K562 (cell line): Measurements from ENCODE around the gene ROBO1. TPM values are rescaled to one million over a fixed set of nuclear protein-coding genes. Genes with fewer than 3 reads are reported as not detected.

Source experiments
- ATAC-seq: fragments of 200-7000 bp; cut with Tn5 transposase; 3 replicates; pipeline ENCODE4 v1.9.1; 2020; ENCODE audit warnings: moderate library complexity
- BruUV-seq: library from RNA; stranded (reverse); fragments of 400-500 nt; replicated peaks from 2 replicates; lab custom pipeline; 2021; lab: Mats Ljungman, UMichigan
- CTCF ChIA-PET: fragments of 300-600 bp; formaldehyde crosslinking; extraction: SDS; loops from one replicate; lab custom pipeline; 2021; ENCODE audit warnings: low intra/inter-chr PET ratio; lab: Yijun Ruan, JAX
- POLR2A ChIA-PET: fragments of 300-600, 350-650 bp; sonication (Branson Sonifier 250); formaldehyde crosslinking; extraction: SDS; loops from one replicate; lab custom pipeline; 2021; ENCODE audit warnings: antibody characterized with exemption, inconsistent platforms; lab: Yijun Ruan, JAX
- DNase-seq, 4 experiments: peaks; one replicate each; pipeline versions ENCODE4 v3.0.0 to v3.0.0-alpha.2; 2011 to 2018; ENCODE audit warnings: low spot score in 3 of 4, mixed read lengths in 3 of 4; ENCODE audit errors: extremely low read depth in 1 of 4
- FAIRE-seq: peaks from 2 replicates; lab custom pipeline; 2011; peaks lifted over from hg19 to GRCh38; lab: Jason Lieb, UNC
- H2AFZ ChIP-seq: 2 replicates; pipeline ENCODE4 v1.6.0; 2011; ENCODE audit warnings: low read depth, low read length, control low read depth, inconsistent platforms
- H3K27ac ChIP-seq: fragments of 200-600 bp; 3 replicates; pipeline ENCODE4 v1.8.0; 2011; ENCODE audit warnings: low read depth, mild to moderate bottlenecking, control low read depth, inconsistent platforms, low read length, moderate library complexity, mixed read lengths; ENCODE audit errors: extremely low read depth
- H3K27me3 ChIP-seq, 2 experiments: fragments of 300-600 bp in 1 of 2; 2 replicates in 1 of 2; 3 replicates in 1 of 2; pipeline versions ENCODE4 v1.6.0 to v1.8.0; 2011; ENCODE audit warnings: inconsistent platforms in 2 of 2, low read length in 2 of 2, mild to moderate bottlenecking in 1 of 2, mixed read lengths in 1 of 2, moderate library complexity in 1 of 2; ENCODE audit not compliant: control insufficient read depth in 2 of 2, insufficient read depth in 2 of 2
- H3K36me3 ChIP-seq: fragments of 300-600 bp; 3 replicates; pipeline ENCODE4 v1.8.0; 2011; ENCODE audit warnings: mild to moderate bottlenecking, low read length, inconsistent platforms; ENCODE audit not compliant: control insufficient read depth, insufficient read depth
- H3K4me1 ChIP-seq, 2 experiments: fragments of 200-600 bp in 1 of 2; replicated peaks in 1 of 2; 2 replicates in 1 of 2; 3 replicates in 1 of 2; pipeline versions ENCODE4 v1.5.1 to v1.8.0; 2011; ENCODE audit warnings: inconsistent platforms in 2 of 2, low read length in 2 of 2, mild to moderate bottlenecking in 1 of 2, mixed read lengths in 1 of 2, moderate library complexity in 1 of 2; ENCODE audit not compliant: control insufficient read depth in 2 of 2, insufficient read depth in 2 of 2
- H3K4me2 ChIP-seq: 2 replicates; pipeline ENCODE4 v1.6.1; 2011; ENCODE audit warnings: low read length, control low read depth, inconsistent platforms, mixed read lengths; ENCODE audit not compliant: insufficient read depth
- H3K4me3 ChIP-seq: fragments of 200-600 bp; sonication (generic), shearing (Covaris generic); 2 replicates; pipeline ENCODE4 v1.5.1; 2016; ENCODE audit warnings: control low read depth, inconsistent platforms
- H3K79me2 ChIP-seq: fragments of 200-600 bp; 3 replicates; pipeline ENCODE4 v1.8.0; 2011; ENCODE audit warnings: low read length, inconsistent platforms; ENCODE audit not compliant: control insufficient read depth, insufficient read depth
- H3K9ac ChIP-seq, 2 experiments: 2 replicates each; pipeline versions ENCODE4 v1.6.0 to v1.6.1; 2011; ENCODE audit warnings: low read depth in 2 of 2, low read length in 2 of 2, control low read depth in 1 of 2, inconsistent platforms in 1 of 2, mild to moderate bottlenecking in 1 of 2, mixed read lengths in 1 of 2; ENCODE audit not compliant: insufficient read depth in 1 of 2
- H3K9me1 ChIP-seq: one replicate; pipeline ENCODE4 v1.6.0; 2011; ENCODE audit warnings: inconsistent platforms, mild to moderate bottlenecking, low read length, moderate library complexity; ENCODE audit not compliant: control insufficient read depth, insufficient read depth
- H3K9me3 ChIP-seq: replicated peaks from 2 replicates; pipeline ENCODE4 v1.5.1; 2011; ENCODE audit warnings: low read depth, low read length, inconsistent platforms; ENCODE audit not compliant: control insufficient read depth, insufficient read depth
- H4K20me1 ChIP-seq: replicated peaks from 2 replicates; pipeline ENCODE4 v1.6.1; 2011; ENCODE audit warnings: low read length, inconsistent platforms, mixed read lengths; ENCODE audit not compliant: control insufficient read depth, insufficient read depth
- DPF2 ChIP-seq: fragments of 450-650 bp; IDR thresholded peaks from 2 replicates; pipeline ENCODE4 v1.6.1; 2016
- EWSR1 ChIP-seq: fragments of 450-650 bp; IDR thresholded peaks from 2 replicates; pipeline ENCODE4 v1.6.1; 2018; ENCODE audit warnings: borderline replicate concordance, mild to moderate bottlenecking, low read depth, moderate library complexity; ENCODE audit not compliant: partially characterized antibody
- GATAD2B ChIP-seq: fragments of 450-650 bp; IDR thresholded peaks from 2 replicates; pipeline ENCODE4 v1.6.1; 2017; ENCODE audit warnings: mild to moderate bottlenecking, borderline replicate concordance
- HNRNPLL ChIP-seq: fragments of 200-400 bp; formaldehyde crosslinking; IDR thresholded peaks from 2 replicates; pipeline ENCODE4 v1.6.1; 2017; ENCODE audit warnings: low read length, low read depth, mild to moderate bottlenecking; ENCODE audit not compliant: poor library complexity, severe bottlenecking
- IFI16 ChIP-seq: fragments of 250-450 bp; sonication (Bioruptor Pico); IDR thresholded peaks from 2 replicates; pipeline ENCODE4 v2.1.2; 2022; ENCODE audit warnings: mild to moderate bottlenecking, inconsistent platforms
- MAFF ChIP-seq: IDR thresholded peaks from 2 replicates; pipeline ENCODE4 v1.6.1; 2012; ENCODE audit warnings: low read length, improper control_type of control experiment
- MYNN ChIP-seq, 2 experiments: sonication (generic); formaldehyde crosslinking in 1 of 2; IDR thresholded peaks; 2 replicates each; pipeline versions ENCODE4 v1.5.0 to v1.6.1; 2016 to 2020; ENCODE audit warnings: antibody characterized with exemption in 1 of 2, missing genetic modification reagents in 1 of 2
- PPARD ChIP-seq: fragments of 250-450 bp; sonication (Bioruptor Pico); IDR thresholded peaks from 2 replicates; pipeline ENCODE4 v1.8.0; 2022; ENCODE audit warnings: inconsistent platforms, mild to moderate bottlenecking, moderate library complexity
- PTRF ChIP-seq: fragments of 450-650 bp; IDR thresholded peaks from 2 replicates; pipeline ENCODE4 v1.6.1; 2016; ENCODE audit warnings: mild to moderate bottlenecking, missing genetic modification characterization, missing compliant biosample characterization
- SNIP1 ChIP-seq: fragments of 450-650 bp; IDR thresholded peaks from 2 replicates; pipeline ENCODE4 v1.7.1; 2017; ENCODE audit warnings: low read depth, mild to moderate bottlenecking
- TEAD4 ChIP-seq, 2 experiments: sonication (generic) in 1 of 2; formaldehyde crosslinking in 1 of 2; IDR thresholded peaks; 2 replicates each; pipeline versions ENCODE4 v1.6.1 to v1.8.0; 2012 to 2022; ENCODE audit warnings: borderline replicate concordance in 1 of 2, inconsistent platforms in 1 of 2, low read length in 1 of 2, mild to moderate bottlenecking in 1 of 2, missing genetic modification reagents in 1 of 2
- U2AF2 ChIP-seq: fragments of 200-400 bp; formaldehyde crosslinking; optimal IDR thresholded peaks from 2 replicates; pipeline ENCODE3; 2017; ENCODE audit warnings: low read depth, mild to moderate bottlenecking, low read length
- ZNF696 ChIP-seq: fragments of 250-450 bp; sonication (Bioruptor Pico); conservative IDR thresholded peaks from 2 replicates; pipeline ENCODE4 v1.4.0; 2020; ENCODE audit warnings: mild to moderate bottlenecking, moderate library complexity
- WGBS: fragments of 100-300 bp; shearing (Covaris generic); methylation state at CpG from one replicate; pipeline ENCODE4 v1.1.6; 2016; ENCODE audit warnings: low coverage, mixed read lengths; ENCODE audit not compliant: insufficient coverage; ENCODE audit errors: missing lambda C conversion rate; 5-methylcytosine and 5-hydroxymethylcytosine counted together
- in situ Hi-C: fragments of 300-500 bp; cut with MboI; formaldehyde crosslinking; loops from 4 replicates; pipeline ENCODE4 v1.15.0; 2018; ENCODE audit warnings: inconsistent platforms, mixed read lengths
- intact Hi-C: fragments of 100-400 bp; cut with micrococcal nuclease; formaldehyde crosslinking; loops from 2 replicates; pipeline ENCODE4 v1.14.2; 2022
- polyA plus RNA-seq, 8 experiments: library from polyadenylated mRNA; depleted of rRNA in 4 of 8; stranded (reverse) in 5 of 8; unstranded in 3 of 8; fragments of >200 nt; fragmentation: Nextera tagmentation in 2 of 8; fragmentation: Illumina TruSeq in 1 of 8; extraction: Ambion mirVana in 2 of 8; extraction: Trizol in 1 of 8; gene quantifications; 2 replicates each; pipeline versions ENCODE4 v1.2.1 to v1.2.3, GENCODE V29; 2011 to 2014; ENCODE audit warnings: inconsistent platforms in 1 of 8, missing spikeins in 1 of 8
- total RNA-seq, 7 experiments: library from RNA; depleted of rRNA in 6 of 7; stranded (reverse); fragments of >200 nt in 6 of 7; fragmentation: Illumina TruSeq in 2 of 7; extraction: Trizol in 2 of 7; gene quantifications; 2 replicates each; pipeline versions ENCODE4 v1.2.1 to v1.2.3, GENCODE V29; 2011 to 2021; ENCODE audit warnings: low replicate concordance in 1 of 7
- TF ChIP-seq, protein P1 (sequence below), 3 experiments: fragments of 200-800 bp in 1 of 3; sonication (Bioruptor generic) in 1 of 3; sonication (generic) in 1 of 3; formaldehyde crosslinking in 1 of 3; IDR thresholded peaks; 2 replicates each; pipeline versions ENCODE4 v1.6.1 to v1.8.0; 2016 to 2022; ENCODE audit warnings: mild to moderate bottlenecking in 2 of 3, missing compliant biosample characterization in 2 of 3, missing genetic modification characterization in 2 of 3, missing genetic modification reagents in 1 of 3
- TF ChIP-seq, protein P2 (sequence below): sonication (generic); formaldehyde crosslinking; IDR thresholded peaks from 2 replicates; pipeline ENCODE4 v1.8.0; 2022; ENCODE audit warnings: mild to moderate bottlenecking, missing genetic modification reagents, borderline replicate concordance
- TF ChIP-seq, protein P3 (sequence below): fragments of 450-650 bp; formaldehyde crosslinking; IDR thresholded peaks from 2 replicates; pipeline ENCODE4 v1.4.0; 2020; ENCODE audit warnings: mild to moderate bottlenecking, moderate library complexity

ROBO1 gene
- total and polyA plus RNA-seq, 9 of the 15 experiments (the other 6 are each of a cell fraction or from before 2014, with no cell fraction given) = 0.01 to 0.53 (median 0.17) TPM; not detected in 5

DNA sequence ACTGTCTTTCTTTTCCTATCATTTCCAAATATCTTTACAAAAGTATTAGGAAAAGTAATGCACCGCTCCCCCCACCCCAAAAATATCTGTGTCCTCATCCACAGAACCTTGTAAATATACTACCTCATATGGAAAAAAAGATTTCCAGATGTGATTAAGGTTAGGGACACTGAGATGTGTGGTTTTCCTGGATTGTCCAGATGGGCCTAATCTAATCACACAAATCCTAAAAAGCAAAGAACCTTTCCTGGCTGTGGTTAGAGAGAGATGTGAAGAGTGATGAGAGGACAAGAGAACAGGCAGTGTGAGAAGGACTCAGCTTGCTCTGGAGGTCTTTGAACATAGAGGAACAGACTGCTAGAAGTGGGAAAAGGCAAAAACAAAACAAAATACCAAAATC, 77.7 kb downstream of the ROBO1 start:
- Histone ChIP-seq H3K36me3 (no peaks in the 10 kb centered on the region), H3K4me2 (no peak overlapping the region), H3K9ac (no peak overlapping the region), H3K27ac (no peak overlapping the region), H3K4me1 (no peaks in the 10 kb centered on the region), H3K9me1 (no peaks in the 10 kb centered on the region), H3K9me3 (no peaks in the 10 kb centered on the region), H4K20me1 (no peaks in the 10 kb centered on the region), H3K4me3 (no peak overlapping the region), H3K79me2 (no peaks in the 10 kb centered on the region), H2AFZ (no peak overlapping the region), H3K27me3 (no peaks in the 10 kb centered on the region)
- in situ Hi-C loops = no loop called here
- BruUV-seq = no TSS peak
- ATAC-seq (no peak), FAIRE-seq (no peak), DNase-seq (no peak)
- ChIA-PET POLR2A (no interaction called here), CTCF (no interaction called here)
- 0% methylated on average over 1 of the region's 1 CpG for WGBS
- intact Hi-C loops = no loop called here
- TF ChIP-seq, protein P1, sequence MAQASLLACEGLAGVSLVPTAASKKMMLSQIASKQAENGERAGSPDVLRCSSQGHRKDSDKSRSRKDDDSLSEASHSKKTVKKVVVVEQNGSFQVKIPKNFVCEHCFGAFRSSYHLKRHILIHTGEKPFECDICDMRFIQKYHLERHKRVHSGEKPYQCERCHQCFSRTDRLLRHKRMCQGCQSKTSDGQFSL (CRISPR knock-in tag; IDR thresholded peaks at IDR 0.05) = no peak
- TF ChIP-seq, protein P1 (tag; IDR thresholded peaks at IDR 0.05) = no peak
- TF ChIP-seq TEAD4 (IDR thresholded peaks at IDR 0.05; ENCODE audit: low read length) = no peak
- no peak for TF ChIP-seq TEAD4 (CRISPR knock-in tag; IDR thresholded peaks at IDR 0.05; ENCODE audit: borderline replicate concordance)
- TF ChIP-seq, protein P2, sequence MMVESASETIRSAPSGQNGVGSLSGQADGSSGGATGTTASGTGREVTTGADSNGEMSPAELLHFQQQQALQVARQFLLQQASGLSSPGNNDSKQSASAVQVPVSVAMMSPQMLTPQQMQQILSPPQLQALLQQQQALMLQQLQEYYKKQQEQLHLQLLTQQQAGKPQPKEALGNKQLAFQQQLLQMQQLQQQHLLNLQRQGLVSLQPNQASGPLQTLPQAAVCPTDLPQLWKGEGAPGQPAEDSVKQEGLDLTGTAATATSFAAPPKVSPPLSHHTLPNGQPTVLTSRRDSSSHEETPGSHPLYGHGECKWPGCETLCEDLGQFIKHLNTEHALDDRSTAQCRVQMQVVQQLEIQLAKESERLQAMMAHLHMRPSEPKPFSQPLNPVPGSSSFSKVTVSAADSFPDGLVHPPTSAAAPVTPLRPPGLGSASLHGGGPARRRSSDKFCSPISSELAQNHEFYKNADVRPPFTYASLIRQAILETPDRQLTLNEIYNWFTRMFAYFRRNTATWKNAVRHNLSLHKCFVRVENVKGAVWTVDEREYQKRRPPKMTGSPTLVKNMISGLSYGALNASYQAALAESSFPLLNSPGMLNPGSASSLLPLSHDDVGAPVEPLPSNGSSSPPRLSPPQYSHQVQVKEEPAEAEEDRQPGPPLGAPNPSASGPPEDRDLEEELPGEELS (CRISPR knock-in tag) = no peak
- TF ChIP-seq EWSR1 = no peak
- no peak for TF ChIP-seq MAFF
- TF ChIP-seq MYNN (IDR thresholded peaks at IDR 0.05) = no peak
- TF ChIP-seq MYNN (CRISPR knock-in tag; IDR thresholded peaks at IDR 0.05) = no peak
- no peak for TF ChIP-seq PPARD (CRISPR knock-in tag)
- TF ChIP-seq DPF2 = no peak
- TF ChIP-seq, protein P3, sequence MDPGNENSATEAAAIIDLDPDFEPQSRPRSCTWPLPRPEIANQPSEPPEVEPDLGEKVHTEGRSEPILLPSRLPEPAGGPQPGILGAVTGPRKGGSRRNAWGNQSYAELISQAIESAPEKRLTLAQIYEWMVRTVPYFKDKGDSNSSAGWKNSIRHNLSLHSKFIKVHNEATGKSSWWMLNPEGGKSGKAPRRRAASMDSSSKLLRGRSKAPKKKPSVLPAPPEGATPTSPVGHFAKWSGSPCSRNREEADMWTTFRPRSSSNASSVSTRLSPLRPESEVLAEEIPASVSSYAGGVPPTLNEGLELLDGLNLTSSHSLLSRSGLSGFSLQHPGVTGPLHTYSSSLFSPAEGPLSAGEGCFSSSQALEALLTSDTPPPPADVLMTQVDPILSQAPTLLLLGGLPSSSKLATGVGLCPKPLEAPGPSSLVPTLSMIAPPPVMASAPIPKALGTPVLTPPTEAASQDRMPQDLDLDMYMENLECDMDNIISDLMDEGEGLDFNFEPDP (CRISPR knock-in tag) = no peak
- TF ChIP-seq GATAD2B = no peak
- no peak for TF ChIP-seq IFI16 (CRISPR knock-in tag)
- TF ChIP-seq SNIP1 = no peak
- no peak for TF ChIP-seq ZNF696
- TF ChIP-seq PTRF (tag) = no peak
- no peak for TF ChIP-seq HNRNPLL
- no peak for TF ChIP-seq U2AF2
